ENCODE results near the gene DYNC1I1. TPM values are rescaled to one million over a fixed set of nuclear protein-coding genes. Genes with fewer than 3 reads are reported as not detected.
A peak's percentile ranks its signal among the peaks of the same experiment; 100 is the strongest.

Gene DYNC1I1
- total RNA-seq, 1 donor from 2014 or later: not detected

GRCh38 chr7:95952851-95953250, 180.5 kb downstream of the DYNC1I1 start:
- FAIRE-seq (no peak), DNase-seq (ENCODE audit: low read depth) (peak; percentile 19)
- no peak overlapping the region for H3K4me3 ChIP-seq (ENCODE audit: low read depth, low read length)
- H3K36me3 ChIP-seq (ENCODE audit: control insufficient read depth, insufficient read depth, low read length): no peaks in the 10 kb centered on the region
- no peak for TF ChIP-seq CTCF (IDR thresholded peaks at IDR 0.05; ENCODE audit: insufficient read depth, low read length, severe bottlenecking)
- no peaks in the 10 kb centered on the region for H3K27me3 ChIP-seq (ENCODE audit: control insufficient read depth, insufficient read depth, low read length)

GRCh38 chr7:95955748-95956147, 183.4 kb downstream of the DYNC1I1 start:
- no peaks in the 10 kb centered on the region for H3K27me3 ChIP-seq (ENCODE audit: control insufficient read depth, insufficient read depth, low read length)
- DNase-seq (ENCODE audit: low read depth) (no peak), FAIRE-seq (no peak)
- H3K4me3 ChIP-seq (ENCODE audit: low read depth, low read length): no peak overlapping the region
- H3K36me3 ChIP-seq (ENCODE audit: control insufficient read depth, insufficient read depth, low read length): no peaks in the 10 kb centered on the region
- TF ChIP-seq CTCF (IDR thresholded peaks at IDR 0.05; ENCODE audit: insufficient read depth, low read length, severe bottlenecking): no peak

- FAIRE-seq: no peak
- DNase-seq (ENCODE audit: low read depth): no peak
These were observed 185.2 kb downstream of the DYNC1I1 start for GRCh38 chr7:95957510-95957909.

GRCh38 chr7:95960706-95961244, 188.4 kb downstream of the DYNC1I1 start:
- H3K36me3 ChIP-seq (ENCODE audit: control insufficient read depth, insufficient read depth, low read length): no peaks in the 10 kb centered on the region
- no peak for TF ChIP-seq CTCF (IDR thresholded peaks at IDR 0.05; ENCODE audit: insufficient read depth, low read length, severe bottlenecking)
- H3K4me3 ChIP-seq (ENCODE audit: low read depth, low read length): no peak overlapping the region
- FAIRE-seq (no peak), DNase-seq (ENCODE audit: low read depth) (no peak)
- no peaks in the 10 kb centered on the region for H3K27me3 ChIP-seq (ENCODE audit: control insufficient read depth, insufficient read depth, low read length)

More at GRCh38 chr7:95957510-95957909, 185.2 kb downstream of the DYNC1I1 start:
- no peaks in the 10 kb centered on the region for H3K36me3 ChIP-seq (ENCODE audit: control insufficient read depth, insufficient read depth, low read length)
- no peaks in the 10 kb centered on the region for H3K27me3 ChIP-seq (ENCODE audit: control insufficient read depth, insufficient read depth, low read length)
- TF ChIP-seq CTCF (IDR thresholded peaks at IDR 0.05; ENCODE audit: insufficient read depth, low read length, severe bottlenecking): no peak
- H3K4me3 ChIP-seq (ENCODE audit: low read depth, low read length): no peak overlapping the region

- FAIRE-seq (no peak), DNase-seq (ENCODE audit: low read depth) (no peak)
- Histone ChIP-seq H3K36me3 (ENCODE audit: control insufficient read depth, insufficient read depth, low read length) (no peaks in the 10 kb centered on the region), H3K27me3 (ENCODE audit: control insufficient read depth, insufficient read depth, low read length) (no peaks in the 10 kb centered on the region), H3K4me3 (ENCODE audit: low read depth, low read length) (no peak overlapping the region)
- TF ChIP-seq CTCF (IDR thresholded peaks at IDR 0.05; ENCODE audit: insufficient read depth, low read length, severe bottlenecking): no peak
These were observed 191.2 kb downstream of the DYNC1I1 start for GRCh38 chr7:95963446-95963990.

- Histone ChIP-seq H3K36me3 (ENCODE audit: control insufficient read depth, insufficient read depth, low read length) (no peaks in the 10 kb centered on the region), H3K27me3 (ENCODE audit: control insufficient read depth, insufficient read depth, low read length) (no peaks in the 10 kb centered on the region), H3K4me3 (ENCODE audit: low read depth, low read length) (no peak overlapping the region)
- DNase-seq (ENCODE audit: low read depth) (no peak), FAIRE-seq (no peak)
- no peak for TF ChIP-seq CTCF (IDR thresholded peaks at IDR 0.05; ENCODE audit: insufficient read depth, low read length, severe bottlenecking)
These were observed 199.4 kb downstream of the DYNC1I1 start for GRCh38 chr7:95971716-95972115.

All from bronchial epithelial cell (primary cell).